ENCODE data around the gene ZNF142. TPM values are rescaled to one million over a fixed set of nuclear protein-coding genes. Genes with fewer than 3 reads are reported as not detected.

Gene ZNF142
- total RNA-seq, 1 experiment from 2014 or later: 31.3 TPM

DNA sequence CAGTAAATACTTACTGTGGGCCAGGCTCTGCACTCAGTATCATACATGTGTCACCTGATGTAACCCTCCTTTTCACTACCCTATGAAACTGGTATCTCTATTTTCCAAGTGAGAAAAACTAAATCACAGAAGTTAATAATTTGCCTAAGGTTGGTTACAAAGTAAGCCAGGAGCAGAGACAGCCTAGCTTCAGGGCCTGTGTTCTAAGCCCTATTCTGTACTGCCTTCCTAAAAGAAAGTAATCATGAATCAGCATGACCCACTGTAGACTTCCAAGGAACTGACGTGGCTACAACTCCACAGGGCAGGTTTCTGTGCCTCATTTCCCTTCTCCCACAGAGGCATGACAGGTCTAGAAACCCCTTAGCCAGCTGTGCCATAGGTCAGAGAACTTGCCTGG is 14.3 kb downstream of the ZNF142 start:
- intact Hi-C loops (cut with micrococcal nuclease; ENCODE audit: unreplicated experiment) (no loop called here), in situ Hi-C loops (cut with HindIII; ENCODE audit: low pct_unique_long_range_greater_than_20kb, low sequenced_read_pairs) (no loop called here)
- Histone ChIP-seq H3K27me3 (ENCODE audit: control insufficient read depth, insufficient read depth, low read length) (no peaks in the 10 kb centered on the region), H3K4me1 (ENCODE audit: control insufficient read depth, insufficient read depth, low read length) (no peaks in the 10 kb centered on the region), H3K36me3 (ENCODE audit: control insufficient read depth, insufficient read depth, low read length) (peaks cover 19% of the 10 kb centered on the region), H3K27ac (ENCODE audit: low read length) (no peak overlapping the region), H3K4me3 (ENCODE audit: low read depth in 2 of 2, low read length in 2 of 2) (no peak overlapping the region), H3K9me3 (ENCODE audit: control insufficient read depth, insufficient read depth, low read depth, low read length) (no peaks in the 10 kb centered on the region)
- TF ChIP-seq POLR2AphosphoS5 (IDR thresholded peaks at IDR 0.05; ENCODE audit: low read depth, low read length) (no peak), TCF7L2 (IDR thresholded peaks at IDR 0.05; ENCODE audit: low read depth, low read length) (no peak)
- TF ChIP-seq, protein P1, sequence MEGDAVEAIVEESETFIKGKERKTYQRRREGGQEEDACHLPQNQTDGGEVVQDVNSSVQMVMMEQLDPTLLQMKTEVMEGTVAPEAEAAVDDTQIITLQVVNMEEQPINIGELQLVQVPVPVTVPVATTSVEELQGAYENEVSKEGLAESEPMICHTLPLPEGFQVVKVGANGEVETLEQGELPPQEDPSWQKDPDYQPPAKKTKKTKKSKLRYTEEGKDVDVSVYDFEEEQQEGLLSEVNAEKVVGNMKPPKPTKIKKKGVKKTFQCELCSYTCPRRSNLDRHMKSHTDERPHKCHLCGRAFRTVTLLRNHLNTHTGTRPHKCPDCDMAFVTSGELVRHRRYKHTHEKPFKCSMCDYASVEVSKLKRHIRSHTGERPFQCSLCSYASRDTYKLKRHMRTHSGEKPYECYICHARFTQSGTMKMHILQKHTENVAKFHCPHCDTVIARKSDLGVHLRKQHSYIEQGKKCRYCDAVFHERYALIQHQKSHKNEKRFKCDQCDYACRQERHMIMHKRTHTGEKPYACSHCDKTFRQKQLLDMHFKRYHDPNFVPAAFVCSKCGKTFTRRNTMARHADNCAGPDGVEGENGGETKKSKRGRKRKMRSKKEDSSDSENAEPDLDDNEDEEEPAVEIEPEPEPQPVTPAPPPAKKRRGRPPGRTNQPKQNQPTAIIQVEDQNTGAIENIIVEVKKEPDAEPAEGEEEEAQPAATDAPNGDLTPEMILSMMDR (IDR thresholded peaks at IDR 0.05): no peak
- TF ChIP-seq, protein P2, sequence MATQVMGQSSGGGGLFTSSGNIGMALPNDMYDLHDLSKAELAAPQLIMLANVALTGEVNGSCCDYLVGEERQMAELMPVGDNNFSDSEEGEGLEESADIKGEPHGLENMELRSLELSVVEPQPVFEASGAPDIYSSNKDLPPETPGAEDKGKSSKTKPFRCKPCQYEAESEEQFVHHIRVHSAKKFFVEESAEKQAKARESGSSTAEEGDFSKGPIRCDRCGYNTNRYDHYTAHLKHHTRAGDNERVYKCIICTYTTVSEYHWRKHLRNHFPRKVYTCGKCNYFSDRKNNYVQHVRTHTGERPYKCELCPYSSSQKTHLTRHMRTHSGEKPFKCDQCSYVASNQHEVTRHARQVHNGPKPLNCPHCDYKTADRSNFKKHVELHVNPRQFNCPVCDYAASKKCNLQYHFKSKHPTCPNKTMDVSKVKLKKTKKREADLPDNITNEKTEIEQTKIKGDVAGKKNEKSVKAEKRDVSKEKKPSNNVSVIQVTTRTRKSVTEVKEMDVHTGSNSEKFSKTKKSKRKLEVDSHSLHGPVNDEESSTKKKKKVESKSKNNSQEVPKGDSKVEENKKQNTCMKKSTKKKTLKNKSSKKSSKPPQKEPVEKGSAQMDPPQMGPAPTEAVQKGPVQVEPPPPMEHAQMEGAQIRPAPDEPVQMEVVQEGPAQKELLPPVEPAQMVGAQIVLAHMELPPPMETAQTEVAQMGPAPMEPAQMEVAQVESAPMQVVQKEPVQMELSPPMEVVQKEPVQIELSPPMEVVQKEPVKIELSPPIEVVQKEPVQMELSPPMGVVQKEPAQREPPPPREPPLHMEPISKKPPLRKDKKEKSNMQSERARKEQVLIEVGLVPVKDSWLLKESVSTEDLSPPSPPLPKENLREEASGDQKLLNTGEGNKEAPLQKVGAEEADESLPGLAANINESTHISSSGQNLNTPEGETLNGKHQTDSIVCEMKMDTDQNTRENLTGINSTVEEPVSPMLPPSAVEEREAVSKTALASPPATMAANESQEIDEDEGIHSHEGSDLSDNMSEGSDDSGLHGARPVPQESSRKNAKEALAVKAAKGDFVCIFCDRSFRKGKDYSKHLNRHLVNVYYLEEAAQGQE (IDR thresholded peaks at IDR 0.05; ENCODE audit: insufficient read depth in 1 of 2, low read depth in 2 of 2, low read length in 1 of 2): no peak
- ChIA-PET CTCF (no interaction called here), POLR2A (no interaction called here)
- BruUV-seq (replicated peaks): no TSS peak
- ATAC-seq (no peak), DNase-seq (ENCODE audit: low read depth, low spot score) (no peak)

DNA sequence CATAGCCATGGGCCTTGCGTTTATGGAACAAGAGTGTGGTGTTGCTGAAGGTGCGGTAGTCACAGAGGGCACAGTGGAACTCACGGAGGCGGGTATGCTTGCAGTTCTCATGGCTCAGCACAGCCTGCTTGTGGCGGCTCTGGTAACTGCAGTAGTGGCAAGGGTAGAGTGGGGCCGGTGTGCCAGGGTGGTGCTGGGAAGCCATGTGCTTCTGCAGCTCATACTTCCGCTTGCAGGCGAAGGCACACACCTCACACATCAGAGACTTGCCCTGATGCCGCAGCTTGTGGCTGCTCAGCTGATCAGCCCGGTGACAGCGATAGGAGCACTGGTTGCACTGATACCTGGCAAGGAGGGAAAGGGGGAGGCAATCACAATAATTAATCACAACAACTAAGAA is 14.7 kb downstream of the ZNF142 start:
- H3K36me3 ChIP-seq (ENCODE audit: control insufficient read depth, insufficient read depth, low read length): peaks cover 20% of the 10 kb centered on the region
- no TSS peak for BruUV-seq (replicated peaks)
- no peaks in the 10 kb centered on the region for H3K9me3 ChIP-seq (ENCODE audit: control insufficient read depth, insufficient read depth, low read depth, low read length)
- no peaks in the 10 kb centered on the region for H3K27me3 ChIP-seq (ENCODE audit: control insufficient read depth, insufficient read depth, low read length)
- 0 out of 2 replicates have a peak, but pooled peaks have one; percentile 33 for ATAC-seq
- H3K27ac ChIP-seq (ENCODE audit: low read length): no peak overlapping the region
- no peak for DNase-seq (ENCODE audit: low read depth, low spot score)
- ChIA-PET CTCF (no interaction called here), POLR2A (no interaction called here)
- no peak overlapping the region for H3K4me3 ChIP-seq (ENCODE audit: low read depth in 2 of 2, low read length in 2 of 2)
- in situ Hi-C loops (cut with HindIII; ENCODE audit: low pct_unique_long_range_greater_than_20kb, low sequenced_read_pairs) (no loop called here), intact Hi-C loops (cut with micrococcal nuclease; ENCODE audit: unreplicated experiment) (no loop called here)
- H3K4me1 ChIP-seq (ENCODE audit: control insufficient read depth, insufficient read depth, low read length): no peaks in the 10 kb centered on the region
- TF ChIP-seq, protein P1 (IDR thresholded peaks at IDR 0.05): no peak
- TF ChIP-seq POLR2AphosphoS5 (IDR thresholded peaks at IDR 0.05; ENCODE audit: low read depth, low read length) (no peak), TCF7L2 (IDR thresholded peaks at IDR 0.05; ENCODE audit: low read depth, low read length) (no peak), SIN3A (IDR thresholded peaks at IDR 0.05; ENCODE audit: borderline replicate concordance, insufficient read depth, low read depth, low read length) (no peak)
- TF ChIP-seq, protein P2 (IDR thresholded peaks at IDR 0.05; ENCODE audit: insufficient read depth in 1 of 2, low read depth in 2 of 2, low read length in 1 of 2): no peak

Measured in Panc1 (cell line).